WTC11 (cell line): ENCODE measurements around the gene C11orf21. TPM values are rescaled to one million over a fixed set of nuclear protein-coding genes. Genes with fewer than 3 reads are reported as not detected.

Source experiments
- ATAC-seq: fragments of 200-7000 bp; cut with Tn5 transposase; 2 replicates; pipeline ENCODE4 v1.10.0; 2021; ENCODE audit warnings: mild to moderate bottlenecking, moderate library complexity
- CTCF ChIA-PET: fragments of 300-600 bp; sonication (Branson Sonifier 250); formaldehyde crosslinking; loops from one replicate; lab custom pipeline; 2021; ENCODE audit warnings: antibody characterized with exemption; lab: Charles Lee
- POLR2A ChIA-PET: fragments of 350-600 bp; sonication (Branson Sonifier 250); formaldehyde crosslinking; loops from one replicate; lab custom pipeline; 2021; ENCODE audit warnings: antibody characterized with exemption; lab: Charles Lee
- DNase-seq: peaks from one replicate; pipeline ENCODE4 v3.0.0; 2021; ENCODE audit warnings: low spot score
- H3K27ac Mint-ChIP-seq: 2 replicates; pipeline ENCODE4 v1.8.0; 2021; ENCODE audit warnings: mixed read lengths
- H3K27me3 Mint-ChIP-seq: 2 replicates; pipeline ENCODE4 v1.8.0; 2021; ENCODE audit warnings: low read depth, mild to moderate bottlenecking, moderate library complexity, mixed read lengths
- H3K36me3 Mint-ChIP-seq: 2 replicates; pipeline ENCODE4 v1.8.0; 2021; ENCODE audit warnings: mixed read lengths
- H3K4me1 Mint-ChIP-seq: 2 replicates; pipeline ENCODE4 v1.8.0; 2022; ENCODE audit warnings: mixed read lengths
- H3K4me3 Mint-ChIP-seq: 2 replicates; pipeline ENCODE4 v1.8.0; 2021; ENCODE audit warnings: mild to moderate bottlenecking, moderate library complexity, mixed read lengths
- H3K9me3 Mint-ChIP-seq: 2 replicates; pipeline ENCODE4 v1.8.0; 2021; ENCODE audit warnings: mixed read lengths
- CREB1 ChIP-seq: sonication (generic); formaldehyde crosslinking; IDR thresholded peaks from 2 replicates; pipeline ENCODE4 v1.8.0; 2023; ENCODE audit warnings: mild to moderate bottlenecking, missing genetic modification reagents
- FOXP4 ChIP-seq: sonication (generic); formaldehyde crosslinking; IDR thresholded peaks from 2 replicates; pipeline ENCODE4 v1.8.0; 2022; ENCODE audit warnings: mild to moderate bottlenecking, missing genetic modification reagents
- GABPB1 ChIP-seq: sonication (generic); formaldehyde crosslinking; IDR thresholded peaks from 2 replicates; pipeline ENCODE4 v1.8.1; 2023; ENCODE audit warnings: mild to moderate bottlenecking, missing genetic modification reagents
- JUN ChIP-seq: sonication (generic); formaldehyde crosslinking; IDR thresholded peaks from 2 replicates; pipeline ENCODE4 v1.8.0; 2023; ENCODE audit warnings: mild to moderate bottlenecking, missing genetic modification reagents
- MYBL2 ChIP-seq: sonication (generic); formaldehyde crosslinking; IDR thresholded peaks from 2 replicates; pipeline ENCODE4 v1.8.1; 2023; ENCODE audit warnings: mild to moderate bottlenecking, moderate library complexity, missing genetic modification reagents
- NFATC4 ChIP-seq: fragments of 250-450 bp; sonication (Bioruptor Pico); IDR thresholded peaks from 2 replicates; pipeline ENCODE4 v1.9.0; 2021; ENCODE audit warnings: mild to moderate bottlenecking
- NFYB ChIP-seq: sonication (generic); formaldehyde crosslinking; conservative IDR thresholded peaks from 2 replicates; pipeline ENCODE4 v1.8.0; 2022; ENCODE audit warnings: low read depth, missing genetic modification reagents
- NR1H2 ChIP-seq: sonication (generic); formaldehyde crosslinking; IDR thresholded peaks from 2 replicates; pipeline ENCODE4 v1.9.0; 2021; ENCODE audit warnings: mild to moderate bottlenecking, moderate library complexity, missing genetic modification reagents
- NR2C2 ChIP-seq: sonication (generic); formaldehyde crosslinking; IDR thresholded peaks from 2 replicates; pipeline ENCODE4 v1.8.0; 2022; ENCODE audit warnings: mild to moderate bottlenecking, missing genetic modification reagents
- OVOL2 ChIP-seq: fragments of 250-450 bp; sonication (Bioruptor Pico); IDR thresholded peaks from 2 replicates; pipeline ENCODE4 v1.9.0; 2021; ENCODE audit warnings: mild to moderate bottlenecking, borderline replicate concordance
- PREB ChIP-seq: sonication (generic); formaldehyde crosslinking; IDR thresholded peaks from 2 replicates; pipeline ENCODE4 v1.8.1; 2022; ENCODE audit warnings: mild to moderate bottlenecking, missing genetic modification reagents, moderate library complexity, borderline replicate concordance
- RORB ChIP-seq: fragments of 250-450 bp; sonication (Bioruptor Pico); IDR thresholded peaks from 2 replicates; pipeline ENCODE4 v1.9.0; 2021; ENCODE audit warnings: mild to moderate bottlenecking
- ZNF219 ChIP-seq: sonication (generic); formaldehyde crosslinking; IDR thresholded peaks from 2 replicates; pipeline ENCODE4 v1.8.0; 2023; ENCODE audit warnings: missing genetic modification reagents, mild to moderate bottlenecking, borderline replicate concordance
- ZNF232 ChIP-seq: sonication (generic); formaldehyde crosslinking; IDR thresholded peaks from 2 replicates; pipeline ENCODE4 v1.8.0; 2022; ENCODE audit warnings: mild to moderate bottlenecking, missing genetic modification reagents
- ZNF423 ChIP-seq: fragments of 250-450 bp; sonication (Bioruptor Pico); IDR thresholded peaks from 2 replicates; pipeline ENCODE4 v2.1.2; 2022; ENCODE audit warnings: mild to moderate bottlenecking, moderate library complexity
- ZNF425 ChIP-seq: fragments of 250-450 bp; sonication (Bioruptor Pico); conservative IDR thresholded peaks from 2 replicates; pipeline ENCODE4 v1.9.0; 2021; ENCODE audit warnings: mild to moderate bottlenecking
- total RNA-seq: library from RNA; stranded (reverse); gene quantifications from 3 replicates; pipeline ENCODE4 v1.2.3, GENCODE V29; 2021
- TF ChIP-seq, protein P1 (sequence below): sonication (generic); formaldehyde crosslinking; IDR thresholded peaks from 2 replicates; pipeline ENCODE4 v1.8.0; 2022; ENCODE audit warnings: mild to moderate bottlenecking, missing genetic modification reagents
- TF ChIP-seq, protein P2 (sequence below): sonication (generic); formaldehyde crosslinking; IDR thresholded peaks from 2 replicates; pipeline ENCODE4 v1.8.0; 2022; ENCODE audit warnings: mild to moderate bottlenecking, missing genetic modification reagents
- TF ChIP-seq, protein P3 (sequence below): sonication (generic); formaldehyde crosslinking; IDR thresholded peaks from 2 replicates; pipeline ENCODE4 v1.8.0; 2023; ENCODE audit warnings: missing genetic modification reagents
- TF ChIP-seq, protein P4 (sequence below): sonication (generic); formaldehyde crosslinking; IDR thresholded peaks from 2 replicates; pipeline ENCODE4 v1.8.1; 2022; ENCODE audit warnings: low read depth, mild to moderate bottlenecking, moderate library complexity, missing genetic modification reagents, borderline replicate concordance
- TF ChIP-seq, protein P5 (sequence below): sonication (generic); formaldehyde crosslinking; conservative IDR thresholded peaks from 2 replicates; pipeline ENCODE4 v1.8.1; 2022; ENCODE audit warnings: mild to moderate bottlenecking, missing genetic modification reagents
- TF ChIP-seq, protein P6 (sequence below): sonication (generic); formaldehyde crosslinking; conservative IDR thresholded peaks from 2 replicates; pipeline ENCODE4 v1.8.1; 2023; ENCODE audit warnings: mild to moderate bottlenecking, low read depth, missing genetic modification reagents, moderate library complexity
- TF ChIP-seq, protein P7 (sequence below): sonication (generic); formaldehyde crosslinking; IDR thresholded peaks from 2 replicates; pipeline ENCODE4 v1.8.1; 2022; ENCODE audit warnings: missing genetic modification reagents, borderline replicate concordance

The C11orf21 gene
- total RNA-seq, 1 experiment from 2014 or later: 0.24 TPM

DNA sequence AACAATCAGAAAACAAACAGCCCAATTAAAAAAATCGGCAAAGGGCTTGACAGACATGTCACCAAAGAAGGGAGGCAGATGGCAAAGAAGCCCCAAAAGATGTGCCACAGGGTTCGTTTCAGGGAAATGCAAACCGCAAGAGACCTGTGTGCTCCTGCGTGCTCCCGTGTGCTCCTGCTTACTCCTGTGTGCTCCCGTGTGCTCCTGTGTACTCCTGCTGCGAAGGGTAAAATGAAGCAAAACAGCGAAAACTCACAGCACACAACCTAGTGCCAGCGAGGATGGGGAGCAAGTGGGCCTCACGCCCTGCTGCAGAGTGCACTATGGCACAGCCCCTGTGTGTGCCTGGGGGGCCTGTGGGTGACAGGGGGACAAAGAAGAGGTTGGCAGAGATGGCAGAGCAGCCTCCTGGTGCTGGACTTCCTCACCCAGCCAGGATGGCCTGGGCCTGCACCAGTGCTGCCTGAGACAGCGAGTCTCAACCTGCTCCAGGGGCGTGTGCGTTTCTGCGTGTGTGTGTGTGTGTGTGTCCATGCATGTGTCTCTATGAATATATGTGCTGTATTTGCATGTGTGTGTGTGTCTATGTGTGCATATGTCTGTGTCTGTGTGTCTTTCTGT is 45.3 kb downstream of the C11orf21 start (continued):
- TF ChIP-seq GABPB1 (CRISPR knock-in tag) (no peak), OVOL2 (CRISPR knock-in tag) (no peak), NR2C2 (CRISPR knock-in tag) (no peak), MYBL2 (CRISPR knock-in tag) (no peak)
- TF ChIP-seq, protein P1, sequence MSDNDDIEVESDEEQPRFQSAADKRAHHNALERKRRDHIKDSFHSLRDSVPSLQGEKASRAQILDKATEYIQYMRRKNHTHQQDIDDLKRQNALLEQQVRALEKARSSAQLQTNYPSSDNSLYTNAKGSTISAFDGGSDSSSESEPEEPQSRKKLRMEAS (CRISPR knock-in tag): no peak
- TF ChIP-seq, protein P2, sequence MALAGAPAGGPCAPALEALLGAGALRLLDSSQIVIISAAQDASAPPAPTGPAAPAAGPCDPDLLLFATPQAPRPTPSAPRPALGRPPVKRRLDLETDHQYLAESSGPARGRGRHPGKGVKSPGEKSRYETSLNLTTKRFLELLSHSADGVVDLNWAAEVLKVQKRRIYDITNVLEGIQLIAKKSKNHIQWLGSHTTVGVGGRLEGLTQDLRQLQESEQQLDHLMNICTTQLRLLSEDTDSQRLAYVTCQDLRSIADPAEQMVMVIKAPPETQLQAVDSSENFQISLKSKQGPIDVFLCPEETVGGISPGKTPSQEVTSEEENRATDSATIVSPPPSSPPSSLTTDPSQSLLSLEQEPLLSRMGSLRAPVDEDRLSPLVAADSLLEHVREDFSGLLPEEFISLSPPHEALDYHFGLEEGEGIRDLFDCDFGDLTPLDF (CRISPR knock-in tag): no peak
- TF ChIP-seq, protein P3, sequence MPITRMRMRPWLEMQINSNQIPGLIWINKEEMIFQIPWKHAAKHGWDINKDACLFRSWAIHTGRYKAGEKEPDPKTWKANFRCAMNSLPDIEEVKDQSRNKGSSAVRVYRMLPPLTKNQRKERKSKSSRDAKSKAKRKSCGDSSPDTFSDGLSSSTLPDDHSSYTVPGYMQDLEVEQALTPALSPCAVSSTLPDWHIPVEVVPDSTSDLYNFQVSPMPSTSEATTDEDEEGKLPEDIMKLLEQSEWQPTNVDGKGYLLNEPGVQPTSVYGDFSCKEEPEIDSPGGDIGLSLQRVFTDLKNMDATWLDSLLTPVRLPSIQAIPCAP (CRISPR knock-in tag): no peak

DNA sequence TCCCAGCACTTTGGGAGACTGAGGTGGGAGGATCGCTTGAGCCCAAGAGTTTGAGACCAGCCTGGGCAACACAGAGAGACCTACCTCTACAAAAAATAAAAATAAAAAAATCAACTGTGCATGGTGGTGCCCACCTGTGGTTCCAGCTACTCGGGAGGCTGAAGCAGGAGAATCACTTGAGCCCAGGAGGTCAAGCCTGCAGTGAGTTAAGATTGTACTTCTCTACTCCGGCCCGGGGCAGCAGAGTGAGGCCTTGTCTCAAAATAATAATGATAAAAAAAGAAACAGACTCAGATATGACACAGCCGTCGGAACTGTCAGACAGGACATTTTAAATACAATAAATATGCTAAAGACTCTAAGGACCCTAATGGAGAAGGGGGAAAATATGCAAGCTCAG is 49.7 kb downstream of the C11orf21 start:
- peaks cover 7% of the 10 kb centered on the region for H3K9me3 Mint-ChIP-seq
- no peaks in the 10 kb centered on the region; the same call in 1 of the 2 replicates for H3K4me1 Mint-ChIP-seq
- H3K27ac Mint-ChIP-seq: no peak overlapping the region
- no peak overlapping the region for H3K4me3 Mint-ChIP-seq
- H3K36me3 Mint-ChIP-seq: no peaks in the 10 kb centered on the region
- ChIA-PET CTCF (no interaction called here), POLR2A (no interaction called here)
- TF ChIP-seq, protein P4, sequence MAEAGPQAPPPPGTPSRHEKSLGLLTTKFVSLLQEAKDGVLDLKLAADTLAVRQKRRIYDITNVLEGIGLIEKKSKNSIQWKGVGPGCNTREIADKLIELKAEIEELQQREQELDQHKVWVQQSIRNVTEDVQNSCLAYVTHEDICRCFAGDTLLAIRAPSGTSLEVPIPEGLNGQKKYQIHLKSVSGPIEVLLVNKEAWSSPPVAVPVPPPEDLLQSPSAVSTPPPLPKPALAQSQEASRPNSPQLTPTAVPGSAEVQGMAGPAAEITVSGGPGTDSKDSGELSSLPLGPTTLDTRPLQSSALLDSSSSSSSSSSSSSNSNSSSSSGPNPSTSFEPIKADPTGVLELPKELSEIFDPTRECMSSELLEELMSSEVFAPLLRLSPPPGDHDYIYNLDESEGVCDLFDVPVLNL (CRISPR knock-in tag): no peak
- TF ChIP-seq, protein P5, sequence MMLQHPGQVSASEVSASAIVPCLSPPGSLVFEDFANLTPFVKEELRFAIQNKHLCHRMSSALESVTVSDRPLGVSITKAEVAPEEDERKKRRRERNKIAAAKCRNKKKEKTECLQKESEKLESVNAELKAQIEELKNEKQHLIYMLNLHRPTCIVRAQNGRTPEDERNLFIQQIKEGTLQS (CRISPR knock-in tag): no peak
- TF ChIP-seq RORB (no peak), NFYB (CRISPR knock-in tag) (no peak), CREB1 (CRISPR knock-in tag) (no peak), ZNF423 (CRISPR knock-in tag) (no peak), ZNF425 (CRISPR knock-in tag) (no peak), ZNF232 (CRISPR knock-in tag) (no peak), PREB (CRISPR knock-in tag) (no peak), ZNF219 (CRISPR knock-in tag) (no peak), JUN (CRISPR knock-in tag) (no peak), FOXP4 (CRISPR knock-in tag) (no peak), NR1H2 (CRISPR knock-in tag) (no peak), GABPB1 (CRISPR knock-in tag) (no peak), NFATC4 (no peak)
- TF ChIP-seq, protein P6, sequence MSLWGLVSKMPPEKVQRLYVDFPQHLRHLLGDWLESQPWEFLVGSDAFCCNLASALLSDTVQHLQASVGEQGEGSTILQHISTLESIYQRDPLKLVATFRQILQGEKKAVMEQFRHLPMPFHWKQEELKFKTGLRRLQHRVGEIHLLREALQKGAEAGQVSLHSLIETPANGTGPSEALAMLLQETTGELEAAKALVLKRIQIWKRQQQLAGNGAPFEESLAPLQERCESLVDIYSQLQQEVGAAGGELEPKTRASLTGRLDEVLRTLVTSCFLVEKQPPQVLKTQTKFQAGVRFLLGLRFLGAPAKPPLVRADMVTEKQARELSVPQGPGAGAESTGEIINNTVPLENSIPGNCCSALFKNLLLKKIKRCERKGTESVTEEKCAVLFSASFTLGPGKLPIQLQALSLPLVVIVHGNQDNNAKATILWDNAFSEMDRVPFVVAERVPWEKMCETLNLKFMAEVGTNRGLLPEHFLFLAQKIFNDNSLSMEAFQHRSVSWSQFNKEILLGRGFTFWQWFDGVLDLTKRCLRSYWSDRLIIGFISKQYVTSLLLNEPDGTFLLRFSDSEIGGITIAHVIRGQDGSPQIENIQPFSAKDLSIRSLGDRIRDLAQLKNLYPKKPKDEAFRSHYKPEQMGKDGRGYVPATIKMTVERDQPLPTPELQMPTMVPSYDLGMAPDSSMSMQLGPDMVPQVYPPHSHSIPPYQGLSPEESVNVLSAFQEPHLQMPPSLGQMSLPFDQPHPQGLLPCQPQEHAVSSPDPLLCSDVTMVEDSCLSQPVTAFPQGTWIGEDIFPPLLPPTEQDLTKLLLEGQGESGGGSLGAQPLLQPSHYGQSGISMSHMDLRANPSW: no peak
- TF ChIP-seq, protein P7, sequence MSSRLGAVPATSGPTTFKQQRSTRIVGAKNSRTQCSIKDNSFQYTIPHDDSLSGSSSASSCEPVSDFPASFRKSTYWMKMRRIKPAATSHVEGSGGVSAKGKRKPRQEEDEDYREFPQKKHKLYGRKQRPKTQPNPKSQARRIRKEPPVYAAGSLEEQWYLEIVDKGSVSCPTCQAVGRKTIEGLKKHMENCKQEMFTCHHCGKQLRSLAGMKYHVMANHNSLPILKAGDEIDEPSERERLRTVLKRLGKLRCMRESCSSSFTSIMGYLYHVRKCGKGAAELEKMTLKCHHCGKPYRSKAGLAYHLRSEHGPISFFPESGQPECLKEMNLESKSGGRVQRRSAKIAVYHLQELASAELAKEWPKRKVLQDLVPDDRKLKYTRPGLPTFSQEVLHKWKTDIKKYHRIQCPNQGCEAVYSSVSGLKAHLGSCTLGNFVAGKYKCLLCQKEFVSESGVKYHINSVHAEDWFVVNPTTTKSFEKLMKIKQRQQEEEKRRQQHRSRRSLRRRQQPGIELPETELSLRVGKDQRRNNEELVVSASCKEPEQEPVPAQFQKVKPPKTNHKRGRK (CRISPR knock-in tag): no peak
- H3K27me3 Mint-ChIP-seq: peaks cover 27% of the 10 kb centered on the region
- no peak for DNase-seq
- no peak for ATAC-seq
